GM19043 (cell line): ENCODE results near the gene PDGFB.

Experiments
- ATAC-seq: cut with Tn5 transposase; IDR thresholded peaks from one replicate; pipeline ENCODE4 v1.9.1; 2021; ENCODE audit warnings: low read depth; ENCODE audit not compliant: unreplicated experiment

The PDGFB gene

DNA sequence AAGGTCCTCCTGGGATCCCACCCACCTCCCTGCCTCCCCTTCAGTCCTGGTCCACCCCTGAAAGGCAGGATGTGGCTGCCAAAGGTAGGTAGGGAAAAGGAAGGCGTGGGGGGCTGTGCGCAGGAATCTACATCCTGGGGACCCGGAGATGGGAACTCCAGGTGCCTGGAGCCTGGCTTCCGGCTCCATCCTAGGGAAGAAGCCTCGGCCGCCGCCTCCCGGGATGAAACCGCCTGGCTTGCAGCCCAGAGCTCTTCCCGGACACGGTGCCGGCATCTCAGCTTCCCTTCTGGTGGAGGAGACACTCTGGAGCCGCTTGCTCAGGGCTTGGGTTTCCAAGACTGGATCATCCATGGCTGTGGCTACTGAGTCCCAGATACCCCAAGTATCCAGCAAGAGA, 33.3 kb upstream of the PDGFB start:
- ATAC-seq: no peak

DNA sequence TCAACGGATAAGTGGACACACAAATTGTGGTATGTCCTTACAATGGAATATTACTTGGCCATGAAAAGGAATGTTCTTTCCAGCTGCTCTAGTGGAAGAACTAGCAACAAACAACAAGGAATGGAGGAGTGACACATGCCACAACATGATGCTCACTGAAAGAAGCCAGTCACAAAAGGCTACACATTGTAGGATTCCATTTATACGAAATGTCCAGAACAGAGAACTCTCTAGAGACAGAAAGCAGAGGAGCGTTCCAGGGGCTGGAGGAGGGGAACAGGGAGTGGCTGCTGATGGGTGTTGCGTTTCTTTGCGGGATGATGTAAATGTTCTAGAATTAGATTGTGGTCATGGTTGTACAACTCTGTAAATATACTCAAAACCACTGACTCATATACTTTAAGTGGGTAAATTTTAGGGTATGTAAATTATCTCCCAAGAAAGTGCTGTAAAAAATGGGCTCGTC, 32.4 kb upstream of the PDGFB start:
- ATAC-seq: no peak

DNA sequence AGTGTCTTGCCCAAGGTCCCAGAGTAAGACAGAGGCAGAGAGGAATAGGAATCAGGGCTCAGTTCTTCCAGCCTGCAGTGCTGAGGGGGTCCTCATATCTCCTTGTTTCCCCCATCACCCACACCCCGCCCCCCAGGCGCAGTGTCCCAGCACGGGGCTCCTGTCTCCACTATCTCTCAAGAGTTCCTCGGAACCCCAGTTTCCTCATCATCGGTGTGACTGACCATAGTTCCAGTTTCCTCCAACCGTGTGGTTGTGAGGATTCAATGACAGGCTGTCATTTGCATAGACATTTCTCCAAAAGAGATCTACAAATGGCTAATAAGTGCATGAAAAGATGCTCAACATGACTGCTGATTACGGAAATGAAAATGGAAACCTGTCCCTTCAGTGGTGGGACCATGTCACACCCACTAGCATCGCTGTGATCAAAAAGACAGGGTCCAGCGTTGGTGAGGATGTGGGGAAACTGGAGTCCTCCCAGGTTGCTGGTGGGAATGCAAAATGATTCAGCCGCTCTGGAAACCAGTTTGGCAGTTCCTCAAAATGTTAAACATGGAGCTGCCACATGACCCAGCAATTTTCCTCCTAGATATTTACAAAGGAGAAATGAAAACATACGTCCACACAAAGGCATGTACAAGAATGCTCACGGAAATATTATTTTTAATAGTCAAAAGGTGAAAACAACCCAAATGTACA, 31.8 kb upstream of the PDGFB start:
- no peak for ATAC-seq

DNA sequence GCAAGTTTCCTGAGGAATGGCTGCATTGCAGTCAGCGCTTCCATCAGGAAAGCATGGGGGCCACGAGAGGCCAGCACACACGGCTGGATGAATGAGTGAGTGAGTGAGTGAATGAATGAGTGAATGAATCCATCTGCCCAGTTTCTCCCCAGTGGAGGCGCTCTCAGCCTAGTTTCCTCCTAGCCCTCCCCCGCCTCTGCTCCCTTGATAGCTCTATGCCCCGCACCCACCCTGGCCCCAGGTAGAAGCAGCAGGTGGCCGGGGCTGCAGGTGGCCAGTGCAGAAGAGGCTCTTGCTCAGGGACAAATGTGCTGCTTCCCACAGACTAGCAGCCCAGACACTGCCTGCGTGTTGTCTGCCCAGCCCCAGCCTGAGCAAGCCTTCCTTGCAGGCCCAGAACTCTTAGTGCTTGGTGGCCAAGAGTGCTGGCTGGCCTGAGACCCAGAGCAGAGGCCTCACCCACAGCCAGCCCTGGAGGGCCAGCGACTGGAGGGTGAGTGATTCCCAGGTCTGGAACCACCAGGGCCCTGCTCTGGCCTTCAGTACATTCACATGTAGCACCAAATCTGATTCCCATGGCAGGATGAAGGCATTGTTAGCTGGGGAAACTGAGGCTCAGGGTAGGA, 31.1 kb upstream of the PDGFB start:
- ATAC-seq: no peak

DNA sequence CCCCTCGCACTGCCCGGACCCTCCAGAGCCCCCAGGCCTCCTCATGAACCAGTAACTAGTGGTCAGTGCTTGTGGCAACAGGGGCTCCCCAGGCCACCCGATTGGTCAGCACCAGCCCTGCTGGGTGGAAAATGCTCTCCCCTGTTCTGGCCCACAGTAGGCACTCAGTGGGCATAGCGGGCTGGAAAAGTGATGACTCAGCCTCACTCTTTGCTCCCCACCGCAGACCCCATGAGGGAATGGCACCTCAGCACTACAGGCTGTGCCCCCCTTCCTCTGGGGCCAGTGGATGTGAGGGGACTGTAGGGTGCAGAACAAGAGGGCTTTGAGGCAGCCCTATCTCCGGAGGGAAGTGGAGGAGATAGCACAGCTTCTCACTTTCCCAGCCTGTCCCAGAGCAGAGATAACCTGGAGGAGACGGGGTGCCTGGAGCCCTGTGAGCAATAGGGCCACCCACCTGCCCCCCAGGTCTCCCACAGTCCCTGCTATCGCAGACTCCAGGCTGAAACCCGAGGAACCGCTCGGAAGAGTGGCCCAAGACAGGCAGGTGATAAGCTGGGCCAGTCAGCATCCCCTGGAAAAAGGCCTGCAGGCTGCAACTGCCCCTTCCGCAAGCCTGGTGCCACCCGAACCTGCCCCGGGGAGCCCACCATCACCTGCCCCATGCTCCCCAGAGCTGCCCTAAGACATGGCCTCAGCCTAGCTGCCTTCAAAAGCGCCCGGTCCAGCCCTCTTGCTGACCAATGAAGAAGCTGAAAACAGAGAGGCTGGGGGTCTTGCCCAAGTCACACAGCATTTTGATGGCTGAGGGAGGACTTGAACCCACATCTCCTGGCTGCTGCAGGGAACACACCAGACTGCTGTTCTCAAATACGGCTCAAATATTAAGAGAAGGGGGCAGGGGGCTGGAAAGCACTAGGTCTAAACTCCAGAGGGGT, 29.4 kb upstream of the PDGFB start:
- ATAC-seq: no peak

DNA sequence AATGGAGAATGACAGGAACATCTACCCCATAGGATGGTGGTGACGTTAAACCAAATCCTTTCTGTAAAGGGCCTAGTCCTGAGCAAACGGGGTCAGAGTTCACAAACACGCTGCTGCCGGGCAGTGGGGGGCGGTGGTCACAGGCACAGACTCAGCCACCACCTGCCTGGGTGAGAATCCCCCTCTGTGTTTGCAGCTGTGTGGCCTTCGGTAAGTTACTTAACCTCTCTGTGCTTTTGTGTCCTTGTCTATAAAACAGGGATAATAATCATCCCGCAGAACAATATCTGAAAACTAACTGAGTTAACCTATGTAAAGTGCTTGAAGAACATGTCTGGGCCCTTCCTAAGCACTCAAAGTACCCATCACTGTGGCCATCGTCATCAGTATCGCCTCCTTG, 26.0 kb upstream of the PDGFB start:
- ATAC-seq: no peak

DNA sequence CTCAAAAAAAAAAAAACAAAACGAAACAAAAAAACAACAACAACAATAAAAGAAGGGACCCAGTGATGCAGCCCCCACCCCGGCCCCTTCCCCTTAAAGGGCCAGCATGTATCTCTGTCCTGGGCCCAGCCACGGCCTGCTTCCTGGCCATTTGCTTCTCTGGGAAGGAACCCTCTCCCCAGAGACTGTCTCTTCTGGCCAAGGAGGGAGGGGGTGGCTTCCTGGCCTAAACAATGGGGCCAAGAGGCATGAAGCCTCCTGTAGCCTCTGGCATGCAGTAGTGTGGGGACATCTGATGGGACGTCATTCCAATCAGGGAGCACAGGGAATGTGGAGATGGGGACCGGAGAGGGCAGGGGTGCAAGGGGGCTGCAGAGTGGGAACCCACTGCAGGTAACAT, 25.5 kb upstream of the PDGFB start:
- ATAC-seq: no peak

DNA sequence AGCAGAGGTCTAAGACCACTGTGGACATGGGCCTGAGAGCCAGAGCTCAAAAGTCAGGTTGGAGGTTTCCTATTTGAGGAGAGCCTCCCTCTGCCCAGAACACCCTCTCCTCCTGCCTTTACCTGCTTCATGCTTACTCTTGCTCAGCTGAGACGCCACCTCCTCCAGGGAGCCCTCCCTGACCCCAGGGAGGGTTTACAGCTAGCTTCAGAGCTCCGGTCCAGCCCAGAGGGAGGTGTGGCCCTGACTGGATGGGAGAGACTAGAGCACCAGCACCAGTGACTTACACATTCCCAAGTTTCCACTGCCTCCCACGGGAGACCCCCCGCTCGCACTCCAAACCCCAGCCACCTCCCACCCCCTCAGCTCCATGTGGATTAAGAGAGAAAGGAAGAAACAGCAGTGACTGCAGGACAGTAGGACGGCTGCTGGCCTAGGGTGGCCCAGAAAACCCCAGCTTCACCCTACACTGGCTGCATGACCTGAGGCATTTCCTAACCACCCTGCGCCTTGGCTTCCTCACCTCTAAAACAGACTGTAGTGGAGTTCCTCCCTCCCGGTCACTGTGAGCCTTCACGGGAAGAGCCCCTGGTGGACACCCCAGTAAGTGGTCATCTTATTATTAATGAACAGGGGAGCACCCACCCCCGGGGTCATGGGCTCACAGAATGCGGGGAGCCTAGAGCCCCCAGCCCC, 24.5 kb upstream of the PDGFB start:
- ATAC-seq: no peak

DNA sequence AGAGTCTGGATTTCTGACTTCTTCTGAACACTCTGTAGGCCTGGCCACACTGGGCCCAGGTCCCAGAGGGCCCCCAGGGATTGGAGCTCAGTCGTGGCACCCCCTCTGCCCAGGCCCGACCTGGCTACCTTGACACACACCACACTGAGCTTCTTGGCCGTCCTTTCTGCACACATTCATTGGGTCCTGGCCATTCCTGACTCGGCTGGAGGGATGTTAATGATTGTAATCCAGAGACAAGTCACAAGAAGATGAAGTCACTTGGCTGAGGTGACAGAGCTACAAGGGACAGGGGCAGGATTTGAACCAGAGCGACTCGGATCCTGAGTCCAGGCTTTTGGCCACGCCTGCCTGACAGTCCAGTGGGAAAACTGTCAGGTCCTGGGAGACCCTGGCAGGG, 23.9 kb upstream of the PDGFB start:
- ATAC-seq: no peak

DNA sequence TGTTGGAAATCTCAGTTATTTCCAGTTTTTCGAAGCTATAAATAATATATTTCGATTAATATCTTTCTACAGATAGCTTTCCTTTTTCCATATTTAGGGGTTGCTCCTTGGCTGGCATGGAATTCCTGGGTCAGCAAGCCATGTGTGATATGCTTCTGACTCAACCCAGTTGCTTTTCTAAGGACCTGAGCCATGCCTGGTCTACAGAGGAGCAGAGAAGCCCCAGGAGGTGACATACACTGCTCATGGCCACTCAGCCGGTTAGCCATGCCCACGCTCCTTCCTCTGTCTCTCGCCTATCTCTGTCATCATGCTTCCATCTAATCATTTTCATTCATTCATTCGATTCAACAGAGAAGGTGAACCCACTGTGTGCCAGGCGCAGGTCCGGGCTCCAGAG, 23.2 kb upstream of the PDGFB start:
- ATAC-seq: no peak

DNA sequence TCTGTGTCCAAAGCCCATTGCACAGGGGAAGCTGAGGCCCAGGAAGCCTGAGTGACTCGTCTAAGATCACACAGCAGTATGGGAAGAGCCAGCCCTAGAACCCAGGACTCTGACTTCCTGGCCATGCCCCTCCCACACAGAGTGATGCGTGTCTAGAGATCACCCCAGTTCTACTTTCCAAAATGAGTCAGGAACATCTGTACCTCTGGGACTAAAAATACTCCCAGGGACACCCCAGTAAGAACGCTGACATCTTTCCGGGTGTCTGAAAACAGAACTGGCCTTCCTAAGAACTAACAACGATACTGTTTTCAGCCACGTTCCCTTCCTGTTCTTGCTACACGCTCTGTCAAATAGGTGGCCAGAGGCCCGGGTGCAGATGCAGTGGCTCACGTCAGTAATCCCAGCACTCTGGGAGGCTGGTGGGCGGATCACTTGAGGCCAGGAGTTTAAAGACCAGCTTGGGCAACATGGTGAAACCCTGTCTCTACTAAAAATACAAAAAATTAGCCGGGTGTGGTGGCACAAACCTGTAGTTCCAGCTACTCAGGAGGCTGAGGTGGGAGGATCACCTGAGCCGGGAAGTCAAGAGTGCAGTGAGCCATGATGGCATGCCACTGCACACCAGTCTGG, 21.7 kb upstream of the PDGFB start:
- peak; percentile 72 for ATAC-seq

DNA sequence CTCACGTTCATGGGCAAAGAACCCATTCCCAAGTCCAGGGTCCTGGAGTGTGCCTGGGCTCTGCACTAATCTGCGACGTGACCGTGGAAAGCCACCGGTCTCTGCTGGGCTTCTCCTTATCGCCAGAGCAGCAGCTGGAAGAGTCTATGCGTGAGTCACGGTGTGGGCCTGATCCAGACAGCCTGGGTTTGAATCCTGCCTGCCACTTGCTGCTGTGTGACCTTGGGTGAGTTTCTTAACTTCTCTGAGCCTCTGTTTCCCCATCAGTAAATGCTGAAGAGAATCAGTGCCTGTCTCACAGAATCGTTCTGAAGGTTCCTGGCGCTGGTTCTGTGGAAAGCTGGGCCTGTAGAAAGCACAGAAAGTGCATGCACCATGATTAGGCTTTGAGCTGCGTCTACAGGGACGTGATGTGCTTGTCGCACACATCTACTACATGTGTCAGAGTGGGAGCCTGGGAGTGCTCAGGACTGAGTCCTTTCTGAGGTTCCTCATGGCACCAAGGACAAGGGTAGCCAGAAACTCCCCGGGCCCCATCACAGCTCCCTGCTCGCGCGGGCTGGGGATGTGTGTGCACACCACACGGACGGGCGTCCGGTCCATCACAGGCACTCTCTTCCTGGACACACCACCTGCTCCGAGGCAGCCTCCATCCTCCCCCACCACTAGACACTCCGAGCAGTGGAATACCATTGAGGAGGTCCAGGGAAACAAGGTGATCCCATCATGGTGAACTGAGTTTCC, 20.5 kb upstream of the PDGFB start:
- ATAC-seq: no peak

DNA sequence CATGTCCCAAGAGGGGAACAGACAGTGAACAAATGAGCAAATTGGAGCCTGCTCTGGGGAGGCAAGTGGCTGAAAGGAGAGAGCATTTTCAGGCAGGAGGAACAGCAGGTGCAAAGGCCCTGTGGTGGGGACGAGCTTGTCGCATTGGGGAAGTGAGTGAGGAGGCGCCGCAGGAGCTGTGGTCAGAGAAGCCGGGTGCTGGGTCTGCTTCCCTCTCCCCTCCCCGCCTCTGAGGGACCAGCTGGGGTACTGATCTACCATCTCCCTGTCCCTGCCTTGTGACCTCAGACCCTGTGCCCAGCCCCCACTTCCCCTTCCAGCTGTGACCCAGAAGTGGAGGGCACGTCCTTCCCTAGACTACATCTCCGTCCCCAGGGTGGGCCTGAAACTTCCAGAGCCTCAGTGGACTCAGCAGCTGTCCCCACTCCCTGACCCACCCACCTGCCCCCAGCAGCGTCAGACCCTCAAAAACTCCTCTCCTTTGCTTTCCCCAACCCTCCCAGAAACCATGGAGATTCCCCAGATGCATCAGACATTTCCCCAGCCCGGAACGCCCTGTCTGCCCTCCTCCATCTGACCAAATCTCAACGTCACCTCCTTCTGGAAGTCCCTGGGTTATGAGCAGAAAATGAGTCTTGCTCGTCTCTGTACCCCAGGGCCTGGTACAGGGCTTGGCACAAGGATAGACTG, 19.7 kb upstream of the PDGFB start:
- no peak for ATAC-seq

DNA sequence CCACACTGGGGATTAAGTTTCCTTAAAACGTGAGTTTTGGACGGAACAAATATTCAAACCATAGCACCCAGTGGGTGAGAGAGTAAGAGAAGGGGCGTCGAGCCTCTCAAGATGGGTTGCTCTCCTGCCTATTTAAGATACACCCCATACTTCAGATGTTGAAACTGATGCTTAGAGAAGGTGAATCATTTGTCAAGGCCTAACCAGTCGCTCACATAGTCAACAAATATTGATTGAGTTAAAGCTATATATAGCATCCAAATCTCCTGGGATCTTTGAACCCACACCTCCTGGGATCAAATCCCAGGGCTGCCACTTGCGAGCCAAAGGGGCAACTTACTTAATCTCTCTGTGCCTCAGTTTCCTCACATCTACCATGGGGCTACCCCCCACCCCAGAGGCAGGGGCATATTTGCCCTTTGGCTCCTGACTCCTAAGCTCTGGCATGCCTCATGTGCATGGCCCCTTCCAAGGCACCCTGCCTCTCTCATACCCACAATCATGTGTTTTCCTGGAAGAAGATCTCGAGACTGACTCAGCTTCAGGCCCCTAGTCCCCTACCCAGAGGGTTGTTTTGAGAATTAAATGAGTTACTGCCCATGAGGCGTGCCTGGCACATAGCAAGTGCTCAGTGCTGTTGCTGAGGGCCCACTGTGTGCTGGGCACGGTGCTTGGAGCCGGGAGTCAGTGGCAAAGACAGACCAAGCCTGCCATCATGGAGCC, 19.0 kb upstream of the PDGFB start:
- ATAC-seq: no peak

DNA sequence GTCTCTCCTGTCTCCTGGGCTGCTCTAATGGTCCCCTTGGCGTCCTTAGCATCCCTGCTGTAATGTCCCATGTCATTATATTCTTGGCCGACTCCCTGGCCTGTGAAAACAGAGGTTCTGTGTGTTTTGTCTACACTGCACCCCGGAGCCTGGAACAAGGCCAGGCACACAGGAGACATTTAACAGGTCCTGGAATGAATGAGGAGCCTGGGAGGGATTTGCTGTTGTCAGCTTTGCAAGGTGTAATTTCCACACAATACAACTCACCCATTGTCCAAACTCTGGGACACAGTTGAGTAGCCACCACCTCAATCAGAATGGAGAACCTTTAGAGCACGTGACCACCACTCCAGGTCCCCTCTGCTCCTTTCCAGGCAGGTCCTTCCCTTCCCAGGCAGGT, 14.9 kb upstream of the PDGFB start:
- no peak for ATAC-seq

DNA sequence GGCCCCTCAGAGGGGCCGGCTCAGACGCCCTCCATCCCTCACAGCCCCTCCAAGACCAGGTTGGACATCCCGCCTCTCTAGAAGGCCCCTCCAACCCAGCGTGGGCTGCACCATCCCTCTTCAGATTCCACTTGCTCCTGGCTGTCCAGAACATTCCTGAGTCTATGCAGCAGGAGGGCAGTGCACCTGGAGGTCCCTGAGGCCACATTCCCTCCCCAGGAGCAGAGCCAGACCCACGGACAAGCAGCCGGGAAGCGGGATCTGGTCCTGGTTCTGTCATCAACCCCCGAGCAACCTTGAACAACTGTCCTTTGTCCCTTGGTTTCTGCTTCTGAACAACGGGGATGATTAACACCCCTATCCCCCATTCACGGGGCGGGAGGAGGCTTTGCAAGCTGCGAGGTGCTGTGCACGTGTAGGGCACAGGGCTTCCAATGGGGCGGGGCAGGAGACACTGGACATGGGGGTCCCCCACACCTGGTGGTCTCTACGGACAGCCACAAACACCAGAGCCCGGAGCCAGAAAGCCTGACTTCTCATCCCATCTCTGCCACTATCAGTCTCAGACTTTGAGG, 13.2 kb upstream of the PDGFB start:
- ATAC-seq: no peak

DNA sequence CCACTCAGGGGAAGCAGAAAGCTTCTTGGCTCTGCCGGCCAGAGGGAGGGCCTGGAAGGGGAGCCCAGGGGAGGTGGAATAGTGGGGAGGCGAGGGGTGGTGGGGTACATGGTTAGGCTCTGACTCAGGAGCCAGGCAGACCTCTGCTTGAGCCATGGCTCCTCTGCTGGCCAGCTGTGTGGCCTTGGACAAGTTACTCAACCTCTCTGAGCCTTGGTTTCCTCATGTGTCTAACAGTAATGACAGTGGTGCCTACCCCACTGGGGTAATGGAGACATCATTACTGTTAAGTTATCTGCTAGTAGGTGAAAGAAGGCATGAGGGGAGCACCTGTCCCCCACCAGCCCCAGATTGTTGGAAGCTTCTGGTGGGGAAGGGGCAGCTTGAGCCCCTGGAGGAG, 12.2 kb upstream of the PDGFB start:
- no peak for ATAC-seq

DNA sequence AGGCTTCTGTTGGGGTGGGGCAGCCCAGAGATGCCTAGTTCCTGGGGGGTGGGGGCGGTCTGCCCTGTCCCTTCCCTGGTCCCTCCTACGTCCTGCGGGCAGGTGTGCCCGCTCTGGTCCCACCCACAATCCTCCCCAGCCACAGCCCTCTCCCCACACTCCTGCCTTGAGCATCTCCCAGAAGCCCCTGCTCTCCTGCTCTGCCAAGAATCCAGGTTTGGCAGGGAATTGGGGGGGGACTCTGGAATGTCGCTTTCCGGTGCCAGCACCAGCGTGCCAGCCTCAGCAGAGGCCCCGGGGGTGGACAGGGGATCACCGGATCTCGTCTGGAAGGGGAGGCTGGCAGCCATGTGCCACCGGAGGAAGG, 11.4 kb upstream of the PDGFB start:
- no peak for ATAC-seq
